GM21367 (cell line): ENCODE measurements around the gene CDK1.
"Not testable (repeated sequence)": the region's sequence is repeated elsewhere in the genome, so short reads cannot be mapped to it uniquely, and the experiment has no call there.

Source experiments
- ATAC-seq: cut with Tn5 transposase; IDR thresholded peaks from one replicate; pipeline ENCODE4 v1.9.1; 2021; ENCODE audit not compliant: unreplicated experiment

Gene CDK1

DNA sequence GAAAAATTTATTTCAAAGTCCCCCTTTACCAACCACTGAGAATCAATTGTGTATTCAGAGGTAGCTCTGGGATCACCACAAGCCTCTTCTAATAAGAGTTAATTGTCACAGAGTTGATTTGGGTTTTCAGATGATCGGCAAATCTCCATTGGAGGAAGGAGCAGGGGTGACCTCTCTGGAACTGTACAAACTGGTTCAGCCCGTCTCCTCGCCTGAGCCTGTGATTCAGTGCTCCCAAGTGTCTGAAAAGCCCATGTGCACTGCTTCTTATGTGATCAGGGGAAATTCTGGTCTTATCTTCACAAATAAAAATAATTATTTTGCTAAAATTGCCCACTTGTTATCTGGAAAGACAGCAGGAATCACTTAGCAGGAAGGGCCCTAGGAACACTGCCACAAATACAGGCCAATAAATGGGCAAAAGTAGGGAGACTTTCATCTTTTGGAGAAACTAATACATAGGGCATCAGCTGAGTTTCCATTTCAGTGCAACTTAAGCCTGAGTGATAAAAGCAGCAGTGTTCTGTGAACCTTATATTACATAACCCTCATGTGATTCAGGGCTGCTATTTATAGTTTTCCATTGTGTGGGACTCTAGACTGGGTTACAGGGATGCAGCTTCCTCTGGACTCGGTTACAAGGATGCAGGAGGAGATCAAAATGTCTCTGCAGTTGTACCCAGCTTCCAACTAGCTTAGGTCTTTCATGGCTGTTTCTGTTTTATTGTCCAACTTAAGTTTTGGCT is 32.3 kb downstream of the CDK1 start:
- no peak for ATAC-seq

- ATAC-seq = peak; percentile 87
Observed at GRCh38 chr10:60816628-60817397, 38.5 kb downstream of the CDK1 start.

DNA sequence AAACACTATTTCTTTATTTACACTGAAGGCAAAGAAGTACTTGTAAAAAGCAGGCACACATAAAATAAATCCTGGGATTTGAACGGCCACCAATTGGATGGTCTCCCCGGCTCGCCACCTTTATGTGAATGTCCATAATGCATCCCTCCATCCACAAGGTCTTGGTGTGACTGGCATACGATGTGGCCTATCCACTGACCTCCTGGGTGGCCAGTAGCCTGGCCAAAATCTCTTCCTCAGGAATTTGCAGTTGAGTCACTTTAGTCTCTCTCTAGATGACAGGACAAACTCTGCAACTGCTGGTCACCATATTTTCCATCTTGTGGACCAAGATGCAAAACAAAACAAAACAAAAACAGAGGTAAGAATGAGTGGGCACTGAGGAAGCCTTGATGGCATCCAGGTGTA is 39.1 kb downstream of the CDK1 start:
- no peak for ATAC-seq

DNA sequence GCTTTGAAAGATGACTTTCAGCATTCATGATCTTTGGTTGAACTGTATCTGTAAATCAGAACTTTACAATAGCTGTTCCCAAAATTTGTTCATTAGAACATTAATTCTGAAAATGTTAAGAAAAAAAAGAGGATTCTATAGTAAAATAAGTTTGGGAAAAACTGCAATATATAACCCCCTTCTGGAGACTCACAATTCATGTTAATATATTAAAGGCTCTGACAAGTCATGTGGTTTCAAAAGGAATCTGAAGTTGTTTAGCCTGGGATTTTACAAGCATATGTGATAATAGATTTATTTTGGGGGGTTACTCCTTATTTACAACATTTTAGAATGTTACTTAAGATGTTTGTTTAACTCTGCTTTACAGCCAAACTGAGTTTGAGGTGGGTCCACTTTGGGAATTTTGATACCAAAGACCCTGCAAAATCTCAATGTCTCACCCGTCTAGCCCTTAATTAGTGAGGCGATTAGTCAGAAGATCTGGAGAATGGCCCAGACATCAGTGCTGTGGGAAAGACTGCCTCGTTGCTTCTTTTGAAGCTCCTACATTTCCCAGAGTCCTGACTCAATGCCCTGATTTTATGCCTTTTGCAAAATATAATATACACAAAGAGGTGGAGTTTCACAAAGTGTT is 40.0 kb downstream of the CDK1 start:
- ATAC-seq = no peak

GRCh38 chr10:60819271-60819670 is 41.0 kb downstream of the CDK1 start:
- no peak for ATAC-seq

DNA sequence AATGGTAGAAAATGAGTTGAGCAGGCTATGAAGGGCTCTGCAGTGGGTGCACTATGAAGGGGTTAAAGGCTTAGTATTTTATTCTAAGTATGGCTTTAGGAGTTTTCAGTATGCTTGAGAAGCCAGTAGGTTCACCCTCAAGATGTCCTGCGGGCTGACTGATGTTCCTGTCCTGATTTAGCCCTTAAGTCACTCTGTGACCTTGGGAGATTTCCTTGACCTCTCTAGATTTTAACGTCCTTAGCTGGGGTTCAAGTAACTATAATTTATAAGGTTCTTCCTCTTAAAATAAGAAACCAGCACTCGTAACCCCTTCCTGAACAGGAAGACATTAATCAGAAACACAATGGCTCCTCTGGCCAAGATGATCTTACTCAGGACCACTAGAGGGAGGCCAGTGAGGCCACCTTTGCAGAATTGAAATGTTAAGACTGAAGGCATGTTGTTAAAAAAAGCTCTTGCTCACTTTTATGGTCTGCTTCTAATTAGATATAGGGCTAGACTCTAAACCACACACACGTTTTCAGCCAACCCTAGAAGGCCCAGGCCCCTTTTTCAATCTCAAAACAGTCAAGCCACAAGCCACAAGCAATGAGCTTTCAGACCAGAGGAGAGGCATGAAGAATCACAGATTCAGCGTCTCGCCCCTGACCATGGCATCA is 41.9 kb downstream of the CDK1 start:
- ATAC-seq = peak; percentile 47

DNA sequence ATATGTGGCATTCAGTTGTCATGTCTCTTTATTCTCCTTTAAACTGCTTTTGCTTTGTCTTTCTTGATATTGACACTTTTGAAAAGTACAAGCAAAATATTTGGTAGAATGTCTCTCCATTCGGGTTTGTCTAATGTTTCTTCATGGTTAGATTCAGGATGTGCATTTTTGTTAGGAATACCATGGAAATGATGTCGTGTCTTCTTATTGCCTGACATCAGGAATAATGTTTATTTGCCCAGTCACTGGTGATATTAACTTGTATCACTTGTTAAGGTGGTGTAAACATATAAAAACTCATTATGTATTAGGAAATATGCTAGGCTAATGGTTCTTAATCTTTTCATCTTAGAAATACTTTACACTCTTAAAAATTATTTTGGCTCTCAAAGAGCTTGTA is 43.4 kb downstream of the CDK1 start:
- no peak for ATAC-seq

DNA sequence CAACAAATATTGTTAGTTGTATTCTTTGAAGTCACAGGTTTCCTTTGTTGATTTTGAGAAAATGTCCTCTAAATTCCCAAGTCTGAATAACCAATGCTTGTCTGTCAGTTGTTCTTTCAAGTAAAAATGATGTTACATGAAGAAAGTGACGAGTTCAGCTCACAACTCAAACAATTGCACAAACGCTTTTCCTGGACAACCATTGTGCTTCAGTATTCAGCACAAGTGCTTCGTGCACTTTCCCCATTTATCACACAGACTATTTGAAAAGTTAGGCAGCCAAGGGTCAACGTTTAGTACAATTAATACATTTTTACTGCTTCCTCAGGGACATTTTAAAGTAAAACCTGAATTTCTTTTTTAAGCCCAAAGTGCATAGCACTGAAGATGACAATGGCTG is 44.5 kb downstream of the CDK1 start:
- no peak for ATAC-seq

DNA sequence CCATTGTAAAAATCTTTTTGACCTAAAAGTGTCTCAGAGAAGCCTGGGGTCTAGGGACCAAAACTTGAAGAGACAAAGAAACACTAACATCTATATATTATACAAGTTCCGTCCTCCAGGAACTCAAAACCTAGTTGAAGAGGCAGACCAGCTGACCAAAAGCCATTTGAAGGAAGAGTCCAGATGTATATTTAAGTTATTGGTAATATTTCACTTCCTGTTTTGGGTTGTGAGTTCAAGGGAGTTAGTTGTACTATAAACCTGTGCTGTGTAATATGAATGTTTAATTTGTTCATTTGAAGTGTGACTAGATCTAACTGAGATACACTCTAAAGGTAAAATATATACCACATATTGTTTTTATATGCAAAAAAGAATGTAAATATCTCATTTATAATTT is 45.0 kb downstream of the CDK1 start:
- ATAC-seq = no peak

DNA sequence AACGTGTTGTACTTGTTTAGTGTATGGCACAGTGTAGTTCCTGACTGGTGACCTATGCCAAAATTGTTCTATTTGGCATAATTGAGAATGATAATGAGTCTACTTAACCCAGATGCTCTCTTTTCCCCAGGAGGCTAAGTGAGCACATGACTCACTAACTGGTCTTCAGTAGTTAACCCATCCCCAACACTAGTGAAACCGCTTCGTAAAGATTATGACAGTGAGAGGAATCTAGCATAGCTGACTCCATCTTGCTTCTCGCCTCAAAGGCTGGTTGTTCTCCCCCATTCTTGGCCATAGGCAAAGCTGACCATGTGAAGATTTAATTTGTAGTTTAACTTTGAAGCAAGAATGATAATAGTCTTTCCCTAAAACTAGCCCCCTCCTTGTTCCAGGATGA is 47.2 kb downstream of the CDK1 start:
- no peak for ATAC-seq

GRCh38 chr10:60827791-60828488 is 49.7 kb downstream of the CDK1 start:
- no peak for ATAC-seq

- ATAC-seq = no peak
Observed at GRCh38 chr10:60828489-60828852, 50.2 kb downstream of the CDK1 start.

- ATAC-seq = not testable (repeated sequence)
Observed at GRCh38 chr10:60832136-60832535, 53.9 kb downstream of the CDK1 start.

GRCh38 chr10:60834401-60834800 is 56.1 kb downstream of the CDK1 start:
- ATAC-seq = no peak

- no peak for ATAC-seq
Observed at GRCh38 chr10:60835049-60835448, 56.8 kb downstream of the CDK1 start.

DNA sequence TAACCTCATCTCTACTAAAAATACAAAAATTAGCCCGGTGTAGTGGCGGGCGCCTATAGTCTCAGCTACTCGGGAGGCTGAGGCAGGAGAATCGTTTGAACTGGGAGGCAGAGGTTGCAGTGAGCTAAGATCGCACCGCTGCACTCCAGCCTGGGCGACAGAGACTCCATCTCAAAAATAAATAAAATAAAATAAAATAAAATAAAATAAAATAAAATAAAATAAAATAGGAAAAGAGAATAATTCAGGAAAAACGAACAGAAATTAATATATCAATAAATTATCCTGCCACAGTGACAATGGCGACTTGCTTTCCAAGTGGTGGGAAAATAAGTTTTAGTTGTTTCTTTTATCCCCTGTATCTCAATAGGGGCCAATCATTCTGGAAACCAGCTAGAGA is 62.9 kb downstream of the CDK1 start:
- ATAC-seq = not testable (repeated sequence)

DNA sequence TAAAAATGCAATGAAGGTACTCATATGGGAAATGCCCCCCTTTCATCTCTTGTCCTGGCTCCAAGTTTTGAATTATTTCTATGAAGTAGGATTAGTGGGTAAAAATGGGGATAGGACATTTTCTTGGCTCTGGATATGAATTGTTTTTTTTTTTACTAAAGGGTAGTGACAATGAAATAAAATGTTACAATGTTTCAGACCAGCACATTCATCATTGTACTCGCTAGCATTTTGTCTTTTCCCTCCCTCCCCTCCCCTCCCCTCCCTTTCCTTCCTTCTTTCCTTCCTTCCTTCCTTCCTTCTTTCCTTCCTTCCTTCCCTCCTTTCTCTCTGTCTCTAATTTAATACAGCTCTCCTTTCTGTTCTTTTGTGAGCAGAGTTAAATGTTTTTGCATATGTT is 64.4 kb downstream of the CDK1 start:
- ATAC-seq = no peak
